ENCODE results near the gene FBXL3. TPM values are rescaled to one million over a fixed set of nuclear protein-coding genes. Genes with fewer than 3 reads are reported as not detected.

FBXL3 gene
- total RNA-seq, 1 donor from 2014 or later = 25.0 TPM

DNA sequence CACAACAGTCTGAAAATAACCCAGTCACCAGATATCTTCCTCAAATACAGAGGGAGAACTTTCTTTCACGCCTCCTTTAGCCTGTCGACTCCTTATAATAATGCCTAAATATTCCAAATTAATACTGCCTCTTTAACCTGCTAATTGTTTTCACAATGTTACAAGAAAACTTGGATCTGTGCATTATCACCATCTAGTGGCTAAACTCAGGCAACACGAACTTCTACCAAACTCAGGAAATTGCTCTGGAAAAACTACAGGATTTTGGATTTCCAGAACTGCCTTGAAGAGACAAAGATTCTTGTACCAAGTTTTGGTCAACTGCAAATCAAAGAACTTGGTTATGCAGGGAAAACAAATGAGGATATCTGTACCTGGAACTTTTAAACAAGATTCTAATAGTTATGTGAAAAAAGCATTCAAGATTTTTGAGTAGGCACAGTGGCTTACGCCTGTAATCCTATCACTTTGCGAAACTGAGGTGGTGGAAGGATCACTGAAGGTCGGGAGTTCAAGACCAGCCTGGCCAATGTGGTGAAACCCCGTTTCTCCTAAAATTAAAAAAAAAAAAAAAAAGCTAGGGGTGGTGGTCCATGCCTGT is 24.3 kb downstream of the FBXL3 start:
- Histone ChIP-seq H3K27me3 (ENCODE audit: low read depth) (no peaks in the 10 kb centered on the region), H3K4me3 (no peak overlapping the region), H3K36me3 (peaks cover 56% of the 10 kb centered on the region), H3K27ac (replicated peaks) (peak overlapping the region; percentile 9), H3K4me1 (peaks cover 42% of the 10 kb centered on the region), H3K9me3 (replicated peaks) (no peaks in the 10 kb centered on the region)
- DNase-seq = no peak
- intact Hi-C loops (cut with micrococcal nuclease) = no loop called here
- TF ChIP-seq, protein P1, sequence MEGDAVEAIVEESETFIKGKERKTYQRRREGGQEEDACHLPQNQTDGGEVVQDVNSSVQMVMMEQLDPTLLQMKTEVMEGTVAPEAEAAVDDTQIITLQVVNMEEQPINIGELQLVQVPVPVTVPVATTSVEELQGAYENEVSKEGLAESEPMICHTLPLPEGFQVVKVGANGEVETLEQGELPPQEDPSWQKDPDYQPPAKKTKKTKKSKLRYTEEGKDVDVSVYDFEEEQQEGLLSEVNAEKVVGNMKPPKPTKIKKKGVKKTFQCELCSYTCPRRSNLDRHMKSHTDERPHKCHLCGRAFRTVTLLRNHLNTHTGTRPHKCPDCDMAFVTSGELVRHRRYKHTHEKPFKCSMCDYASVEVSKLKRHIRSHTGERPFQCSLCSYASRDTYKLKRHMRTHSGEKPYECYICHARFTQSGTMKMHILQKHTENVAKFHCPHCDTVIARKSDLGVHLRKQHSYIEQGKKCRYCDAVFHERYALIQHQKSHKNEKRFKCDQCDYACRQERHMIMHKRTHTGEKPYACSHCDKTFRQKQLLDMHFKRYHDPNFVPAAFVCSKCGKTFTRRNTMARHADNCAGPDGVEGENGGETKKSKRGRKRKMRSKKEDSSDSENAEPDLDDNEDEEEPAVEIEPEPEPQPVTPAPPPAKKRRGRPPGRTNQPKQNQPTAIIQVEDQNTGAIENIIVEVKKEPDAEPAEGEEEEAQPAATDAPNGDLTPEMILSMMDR (IDR thresholded peaks at IDR 0.05; ENCODE audit: borderline replicate concordance) = peak; percentile 71

DNA sequence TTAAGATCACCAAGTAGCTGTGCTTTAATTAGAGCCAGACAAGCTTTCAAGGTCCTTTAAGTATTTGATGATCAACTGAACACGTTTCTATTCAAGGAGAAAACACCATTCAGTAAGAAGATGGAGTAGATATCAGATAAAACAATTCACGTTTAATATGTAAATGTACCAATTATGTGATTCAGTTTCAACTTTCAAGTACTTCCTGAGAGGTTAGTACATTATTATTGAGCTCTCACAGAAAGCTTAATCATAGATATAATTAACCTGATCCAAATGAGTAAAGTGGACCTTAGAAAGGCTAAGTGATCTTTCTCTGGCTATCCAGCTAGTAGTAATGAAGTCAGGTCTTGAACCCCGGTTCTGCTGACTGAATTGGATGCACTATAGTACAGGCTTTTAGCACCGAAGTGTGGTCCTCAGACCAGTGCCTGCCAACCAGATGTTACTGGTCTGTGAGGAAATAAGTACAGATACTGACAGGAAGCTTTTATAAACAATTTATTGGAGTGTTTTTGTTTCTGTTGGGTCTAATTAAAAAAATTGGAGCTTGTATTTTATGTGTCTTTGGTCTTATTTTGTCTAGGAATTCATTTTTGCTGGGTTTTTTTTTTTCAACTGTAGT is 24.9 kb downstream of the FBXL3 start:
- Histone ChIP-seq H3K4me3 (no peak overlapping the region), H3K4me1 (peaks cover 40% of the 10 kb centered on the region), H3K27me3 (ENCODE audit: low read depth) (no peaks in the 10 kb centered on the region), H3K27ac (replicated peaks) (peak overlapping the region; percentile 9), H3K36me3 (peaks cover 52% of the 10 kb centered on the region), H3K9me3 (replicated peaks) (no peaks in the 10 kb centered on the region)
- intact Hi-C loops (cut with micrococcal nuclease) = no loop called here
- no peak for DNase-seq
- TF ChIP-seq, protein P1 (IDR thresholded peaks at IDR 0.05; ENCODE audit: borderline replicate concordance) = no peak

DNA sequence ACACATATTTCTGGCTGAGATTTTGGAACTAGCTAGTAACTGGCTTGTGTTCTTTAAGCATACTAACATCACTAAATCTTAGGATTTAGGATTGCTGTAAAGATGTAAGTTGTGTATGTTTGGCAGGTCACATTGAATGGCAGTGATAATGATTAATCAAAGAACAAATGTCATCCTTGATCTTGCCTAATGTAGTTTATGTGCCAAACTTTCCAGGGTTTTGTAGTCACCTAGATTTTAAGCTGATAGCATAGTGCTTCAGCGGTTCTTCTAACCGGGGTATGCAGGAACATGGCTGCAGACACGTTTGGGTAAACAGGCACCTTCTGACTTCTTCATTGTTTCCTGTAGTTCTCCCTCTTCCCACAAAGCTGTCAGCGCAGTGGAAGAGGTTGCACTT is 25.4 kb downstream of the FBXL3 start:
- intact Hi-C loops (cut with micrococcal nuclease) = no loop called here
- DNase-seq = no peak
- H3K27me3 ChIP-seq (ENCODE audit: low read depth) = no peaks in the 10 kb centered on the region
- H3K36me3 ChIP-seq = peaks cover 52% of the 10 kb centered on the region
- TF ChIP-seq, protein P1 (IDR thresholded peaks at IDR 0.05; ENCODE audit: borderline replicate concordance) = no peak
- H3K9me3 ChIP-seq (replicated peaks) = no peaks in the 10 kb centered on the region
- H3K4me3 ChIP-seq = no peak overlapping the region
- peaks cover 35% of the 10 kb centered on the region for H3K4me1 ChIP-seq
- H3K27ac ChIP-seq (replicated peaks) = peak overlapping the region; percentile 9

DNA sequence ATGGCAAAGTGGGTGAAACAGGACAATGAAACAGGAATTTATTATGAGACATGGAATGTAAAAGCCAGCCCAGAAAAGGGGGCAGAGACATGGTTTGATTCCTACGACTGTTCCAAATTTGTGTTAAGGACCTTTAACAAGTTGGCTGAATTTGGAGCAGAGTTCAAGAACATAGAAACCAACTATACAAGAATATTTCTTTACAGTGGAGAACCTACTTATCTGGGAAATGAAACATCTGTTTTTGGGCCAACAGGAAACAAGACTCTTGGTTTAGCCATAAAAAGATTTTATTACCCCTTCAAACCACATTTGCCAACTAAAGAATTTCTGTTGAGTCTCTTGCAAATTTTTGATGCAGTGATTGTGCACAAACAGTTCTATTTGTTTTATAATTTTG is 26.5 kb downstream of the FBXL3 start:
- Histone ChIP-seq H3K4me3 (no peak overlapping the region), H3K27ac (replicated peaks) (no peak overlapping the region), H3K36me3 (peaks cover 54% of the 10 kb centered on the region)

DNA sequence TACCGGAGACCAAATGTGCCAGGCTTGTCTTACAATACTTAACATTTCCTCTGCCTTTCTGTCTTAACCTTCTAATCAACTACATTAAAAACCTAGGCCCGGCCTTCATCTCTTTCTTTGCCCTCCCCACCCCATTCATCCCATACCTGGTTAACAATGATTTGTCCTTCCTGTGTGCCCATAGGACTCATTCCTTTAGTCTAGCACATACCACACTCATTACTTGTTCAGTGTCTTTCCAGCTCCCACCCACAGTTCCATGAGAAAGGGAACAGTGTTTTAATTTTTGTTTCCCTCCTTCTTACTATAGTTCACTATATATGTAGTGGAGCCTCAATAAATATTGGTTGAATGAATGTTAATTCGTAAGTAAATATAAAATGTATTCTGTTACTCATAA is 32.7 kb downstream of the FBXL3 start:
- intact Hi-C loops (cut with micrococcal nuclease) = no loop called here
- H3K36me3 ChIP-seq = peaks cover 34% of the 10 kb centered on the region
- H3K27me3 ChIP-seq (ENCODE audit: low read depth) = no peaks in the 10 kb centered on the region
- H3K4me1 ChIP-seq = peaks cover 32% of the 10 kb centered on the region
- TF ChIP-seq, protein P1 (IDR thresholded peaks at IDR 0.05; ENCODE audit: borderline replicate concordance) = no peak
- no peak for DNase-seq
- no peaks in the 10 kb centered on the region for H3K9me3 ChIP-seq (replicated peaks)
- no peak overlapping the region for H3K27ac ChIP-seq (replicated peaks)
- no peak overlapping the region for H3K4me3 ChIP-seq

More for the DNA sequence above, 26.5 kb downstream of the FBXL3 start:
- DNase-seq = no peak
- Histone ChIP-seq H3K9me3 (replicated peaks) (no peaks in the 10 kb centered on the region), H3K4me1 (peaks cover 27% of the 10 kb centered on the region), H3K27me3 (ENCODE audit: low read depth) (no peaks in the 10 kb centered on the region)
- TF ChIP-seq, protein P1 (IDR thresholded peaks at IDR 0.05; ENCODE audit: borderline replicate concordance) = no peak
- intact Hi-C loops (cut with micrococcal nuclease) = no loop called here
